HG02759 (cell line): ENCODE measurements around the gene TIFAB.

Experiments
- ATAC-seq: cut with Tn5 transposase; IDR thresholded peaks from one replicate; pipeline ENCODE4 v1.9.1; 2021; ENCODE audit warnings: mild to moderate bottlenecking, moderate library complexity; ENCODE audit not compliant: unreplicated experiment

Gene TIFAB

DNA sequence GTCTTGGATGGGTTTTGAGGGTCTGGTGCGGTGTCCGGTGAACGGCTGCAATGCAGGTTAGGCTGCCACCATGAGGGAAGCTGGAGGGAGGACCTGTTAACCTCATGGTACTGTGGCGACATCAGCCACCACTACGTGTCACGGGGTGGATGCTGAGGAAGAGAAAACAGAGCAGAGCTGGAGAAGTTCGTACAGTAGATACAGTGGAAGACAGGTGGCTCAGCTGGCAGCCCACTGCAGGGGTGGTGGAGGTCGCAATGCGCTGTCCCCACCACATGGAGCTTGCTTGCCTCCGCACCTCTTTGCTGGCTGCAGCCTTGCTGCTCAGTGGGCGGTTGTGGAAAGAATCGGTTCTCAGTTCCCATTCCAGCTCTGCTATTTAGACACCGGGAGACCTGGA lies 7.8 kb downstream of the TIFAB start:
- no peak for ATAC-seq

DNA sequence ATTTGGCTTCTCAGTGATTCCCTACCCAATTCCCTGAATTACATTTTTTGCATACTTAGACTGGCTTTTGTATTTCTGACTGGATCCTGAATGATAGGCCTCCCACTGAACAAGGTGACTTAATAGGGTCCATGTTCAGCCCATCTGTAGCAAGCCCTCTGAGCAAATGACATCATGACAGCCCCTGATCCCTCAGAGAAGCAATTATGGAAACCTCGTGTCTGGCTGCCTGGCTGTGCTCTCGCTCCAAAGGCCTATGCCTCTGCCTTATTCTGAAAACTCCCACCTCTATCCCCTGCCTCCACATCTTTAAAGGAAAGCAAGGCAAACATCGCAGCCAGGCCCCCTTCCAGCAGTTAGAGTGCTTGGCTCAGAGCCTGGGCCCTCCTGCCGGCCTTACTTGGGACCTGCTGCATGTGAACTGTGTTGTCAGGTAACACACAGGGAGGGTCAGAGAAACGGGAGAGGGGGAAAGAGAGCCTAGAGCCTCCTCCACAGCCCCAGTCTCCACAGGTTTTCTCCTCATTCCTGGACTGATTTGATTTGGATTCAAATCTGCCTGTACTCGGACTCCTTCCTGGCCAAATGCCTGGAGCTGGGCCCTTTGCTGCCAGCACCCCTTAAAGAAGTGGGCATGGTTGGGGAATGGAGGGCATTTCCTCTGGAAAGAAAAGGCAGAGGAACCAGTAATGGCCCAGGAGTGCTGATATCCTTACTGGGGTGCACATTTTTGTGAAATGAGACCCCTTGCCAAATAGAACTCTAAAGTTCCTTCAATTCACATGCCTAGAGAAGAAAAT lies 8.8 kb downstream of the TIFAB start:
- ATAC-seq = no peak

DNA sequence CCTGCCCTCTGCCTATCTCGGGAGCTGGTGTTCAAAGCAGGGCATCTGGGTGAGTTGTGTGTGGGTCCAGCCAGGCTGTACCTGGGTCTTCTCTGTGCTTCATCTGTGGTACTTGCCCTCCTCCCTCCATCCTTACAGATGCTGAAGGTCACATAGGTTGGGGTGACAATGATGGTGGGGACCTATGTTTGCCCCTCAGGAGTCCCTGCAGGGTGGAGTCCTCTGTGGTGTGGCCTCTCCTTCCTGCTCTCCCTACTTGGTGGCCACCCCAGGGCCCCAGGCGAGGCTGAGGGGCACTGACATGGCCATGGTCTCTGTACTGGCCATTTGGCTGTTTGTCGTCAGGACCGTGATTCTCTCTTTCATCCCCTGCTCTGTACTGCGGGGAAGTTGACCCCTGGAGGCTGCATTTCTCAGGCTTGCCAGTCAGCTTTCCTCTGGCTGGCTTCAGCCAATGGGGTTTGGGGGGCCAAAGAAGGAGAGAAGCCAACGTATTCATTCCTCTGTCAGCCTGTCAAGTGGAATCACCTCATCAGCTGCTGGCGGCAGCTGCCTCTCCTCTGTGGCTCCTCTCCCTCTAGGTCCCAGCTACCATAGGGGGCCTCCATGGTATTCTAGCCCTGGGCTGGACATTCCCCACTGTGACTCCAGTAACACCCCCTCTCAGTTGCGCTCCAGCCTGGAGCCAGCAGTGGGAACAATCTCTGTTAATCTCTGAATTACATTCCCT lies 9.6 kb downstream of the TIFAB start:
- no peak for ATAC-seq

DNA sequence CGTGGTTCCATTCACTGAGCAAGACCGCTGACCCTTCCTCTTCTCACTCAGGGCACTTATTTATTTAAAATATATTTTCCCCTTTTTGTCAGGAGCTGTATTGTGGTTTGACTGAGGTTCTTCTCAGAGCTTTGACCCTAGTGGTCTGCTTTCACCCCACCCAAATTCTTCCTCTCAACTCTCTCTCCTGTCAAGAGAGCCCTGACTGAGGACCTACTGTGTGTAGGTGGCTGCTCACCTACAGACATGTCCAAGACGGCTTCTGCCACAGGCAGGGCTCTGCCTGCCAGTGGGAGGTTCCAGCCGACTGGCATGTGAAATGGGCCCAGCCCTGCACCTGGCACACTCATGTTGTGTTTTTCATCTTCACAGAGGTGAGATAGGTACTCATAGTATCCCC lies 10.2 kb downstream of the TIFAB start:
- ATAC-seq = no peak

DNA sequence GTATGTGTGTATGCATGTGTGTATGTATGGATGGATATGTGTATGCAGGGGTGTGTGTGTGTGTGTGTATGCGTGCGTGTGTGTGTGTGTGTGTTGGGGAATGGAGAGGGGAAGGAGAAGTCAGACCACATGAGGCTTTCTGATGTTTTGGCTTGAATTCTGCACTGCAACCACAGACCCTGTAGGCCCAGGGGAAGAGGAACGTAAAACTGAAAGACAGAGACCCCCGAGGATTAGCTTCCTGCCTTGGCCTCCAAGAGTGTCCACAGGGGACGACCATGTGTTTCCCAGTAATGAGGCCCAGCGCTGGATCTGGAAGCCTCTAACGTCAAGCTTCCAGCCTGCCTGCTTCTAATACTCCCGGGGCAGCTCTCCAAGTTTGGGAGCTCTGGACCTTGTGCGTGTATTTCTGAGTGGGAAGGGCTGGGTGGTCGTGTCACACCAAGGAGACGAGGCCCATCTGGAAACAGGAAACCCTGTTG lies 10.8 kb downstream of the TIFAB start:
- no peak for ATAC-seq

DNA sequence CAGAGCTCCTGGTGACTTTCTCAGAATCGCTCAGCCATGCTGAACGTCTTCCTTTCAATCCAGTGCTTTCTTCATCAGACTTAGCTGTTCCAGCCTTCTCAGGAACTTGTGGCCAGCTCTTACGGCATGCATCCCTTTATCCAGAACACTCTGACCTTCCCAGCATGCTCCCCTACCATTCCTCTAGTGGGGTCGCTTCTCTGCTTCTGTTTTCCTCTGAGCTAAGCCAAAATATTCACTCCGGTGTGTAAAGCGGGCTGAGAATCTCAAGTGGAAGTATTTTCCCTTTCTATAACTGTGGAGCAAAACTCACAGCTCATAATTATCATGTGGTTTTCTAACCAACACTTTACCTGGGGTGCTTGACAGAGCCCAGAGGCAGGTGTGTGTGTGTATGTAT lies 11.2 kb downstream of the TIFAB start:
- ATAC-seq = no peak

DNA sequence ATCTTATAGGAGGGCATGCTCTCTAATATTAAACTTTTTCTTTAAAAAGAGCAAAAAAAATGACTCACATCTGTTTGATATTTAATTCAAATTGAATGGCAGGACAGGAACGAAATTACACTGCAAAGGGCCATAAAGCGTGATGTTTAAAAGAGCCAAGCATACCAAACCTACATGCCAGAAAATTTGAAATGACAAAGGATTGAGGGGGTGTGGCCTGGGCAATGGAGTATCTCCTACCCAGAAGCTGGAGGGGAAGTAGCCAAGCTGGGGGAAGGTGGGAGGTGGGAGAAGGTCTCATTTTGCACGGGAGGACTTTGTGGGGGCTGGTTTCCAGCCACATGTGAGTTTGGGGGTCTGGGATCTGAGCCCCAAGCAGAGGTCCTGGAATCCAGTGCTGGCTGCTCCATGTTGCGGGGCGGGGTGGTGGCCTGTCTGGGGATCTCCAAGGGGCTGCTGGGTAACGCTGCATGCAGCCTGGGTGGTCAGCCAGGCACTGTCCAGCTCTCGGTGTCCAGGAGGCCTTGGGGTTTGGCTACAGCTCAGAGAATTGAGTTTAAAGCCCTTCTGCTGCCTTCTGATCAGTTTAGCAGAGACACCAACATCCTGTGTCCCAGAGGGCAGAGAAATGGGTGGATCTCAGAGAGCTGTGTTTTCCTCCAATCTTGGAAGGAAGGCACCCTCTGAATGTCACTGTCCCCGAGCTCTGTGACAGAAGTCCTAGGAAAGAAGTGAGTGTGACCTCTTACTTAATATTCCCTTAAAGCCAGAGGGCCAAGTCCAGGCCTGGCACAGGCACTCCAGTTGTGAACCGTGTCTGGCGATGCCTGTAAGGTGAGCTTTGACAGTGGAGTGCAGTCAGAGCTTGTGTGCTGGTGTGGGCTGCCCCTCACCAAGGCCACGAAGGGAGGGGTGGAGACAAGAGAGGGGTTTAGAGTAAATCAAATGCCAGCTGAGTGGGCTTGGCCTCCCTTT lies 12.6 kb downstream of the TIFAB start:
- ATAC-seq = no peak

DNA sequence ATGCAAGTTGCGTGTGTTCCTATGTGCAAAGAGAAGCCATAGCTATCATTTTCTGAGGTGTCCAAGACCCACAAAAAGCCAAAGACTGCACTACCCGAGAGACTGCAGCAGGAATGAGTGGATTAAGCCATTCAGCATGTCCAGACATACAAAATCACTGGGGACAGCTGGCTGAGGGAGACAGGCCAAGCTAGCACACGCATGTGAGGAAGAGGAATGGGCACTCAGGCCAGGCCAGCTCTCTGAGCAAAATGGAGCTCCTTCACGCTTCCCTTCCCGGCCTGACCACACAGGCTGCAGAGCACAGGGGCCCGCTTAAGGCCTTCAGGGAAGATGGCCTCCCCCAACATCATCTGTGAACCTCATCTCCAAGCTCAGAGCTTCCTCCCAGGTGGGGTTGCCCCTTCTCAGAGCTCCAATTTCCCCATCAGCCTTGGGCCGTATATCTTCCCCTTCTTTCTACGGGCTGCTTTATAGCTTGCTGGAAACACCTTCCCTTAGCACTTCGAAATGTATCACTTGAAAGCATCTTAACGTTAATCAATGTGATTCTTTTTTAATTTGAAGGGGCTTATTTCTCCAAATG lies 13.4 kb downstream of the TIFAB start:
- no peak for ATAC-seq

DNA sequence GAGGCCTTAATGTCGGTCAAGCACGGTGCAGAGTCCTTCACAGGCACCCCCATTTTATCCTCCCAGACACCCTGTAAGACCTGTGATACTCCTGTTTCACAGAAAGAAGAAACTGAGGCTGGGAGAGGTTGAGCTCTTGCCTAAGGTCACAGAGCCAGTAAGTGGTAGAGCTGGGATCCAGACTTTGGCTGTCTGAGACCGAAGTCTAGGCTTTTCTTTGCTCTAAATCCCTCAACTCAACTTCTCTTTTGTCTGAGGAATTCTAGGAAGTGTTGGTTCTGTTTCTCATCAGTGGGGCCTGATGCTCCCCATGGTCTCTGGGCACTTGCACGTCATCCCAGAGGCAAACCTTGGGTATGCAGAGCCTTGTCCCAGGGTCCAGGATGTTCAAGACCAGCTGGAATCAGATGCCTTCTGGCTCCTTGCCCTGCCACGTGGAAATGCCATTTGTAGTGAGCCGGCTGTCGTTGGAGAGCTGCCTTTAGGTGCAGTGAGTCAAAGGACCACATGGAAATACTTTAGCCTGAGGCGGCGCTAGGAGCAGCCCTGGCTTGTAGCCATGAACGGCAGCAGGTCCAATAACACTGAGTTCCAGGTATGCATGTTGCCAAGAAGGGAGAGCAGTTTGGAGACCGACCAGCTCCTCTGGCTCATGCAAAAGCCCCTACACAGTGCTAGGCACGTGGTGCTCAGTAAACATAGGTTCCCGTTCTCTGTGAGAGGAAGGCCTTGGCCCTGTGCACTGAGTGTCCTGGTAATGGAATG lies 14.2 kb downstream of the TIFAB start:
- ATAC-seq = no peak

DNA sequence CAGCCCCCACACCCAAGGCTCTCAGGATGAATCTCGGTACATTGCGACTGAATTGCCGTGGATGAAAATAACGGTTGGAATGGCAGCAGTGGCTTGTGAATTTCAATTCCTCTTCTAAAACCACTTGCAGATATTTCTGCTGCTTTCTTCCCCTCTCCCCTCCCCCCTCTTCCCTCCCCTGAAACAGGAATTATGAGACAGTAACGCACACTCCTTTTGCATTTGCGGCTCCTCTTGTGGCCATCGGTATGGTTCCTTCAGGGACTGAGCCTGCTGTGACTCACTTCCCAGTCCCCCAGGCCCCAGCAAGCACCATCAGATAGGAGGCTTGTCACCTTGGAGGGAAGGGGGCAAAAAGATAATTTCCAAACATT lies 14.7 kb downstream of the TIFAB start:
- ATAC-seq = no peak

DNA sequence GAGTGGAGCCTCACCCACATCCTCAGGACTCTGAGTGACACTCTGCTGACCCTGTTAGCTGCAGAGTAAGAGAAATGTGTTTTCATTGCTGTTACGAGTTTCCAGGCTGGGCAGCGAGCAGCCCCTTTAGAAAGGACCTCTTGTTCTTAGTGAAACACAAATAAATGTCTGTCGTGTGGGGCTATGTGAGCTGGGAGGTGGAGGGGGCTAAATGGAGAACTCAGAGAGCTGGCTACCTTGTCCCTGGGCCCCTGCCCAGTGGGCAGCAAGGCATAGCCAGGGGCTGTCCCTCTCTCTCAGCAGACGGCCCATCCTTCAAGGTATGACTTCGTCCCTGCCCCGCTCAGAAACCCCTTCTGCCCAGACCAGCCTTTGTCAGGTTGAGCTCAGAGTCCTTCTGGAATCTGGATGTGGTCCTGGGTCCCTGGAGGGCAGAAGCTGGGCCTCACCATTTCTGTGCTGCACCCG lies 15.2 kb downstream of the TIFAB start:
- ATAC-seq = no peak

DNA sequence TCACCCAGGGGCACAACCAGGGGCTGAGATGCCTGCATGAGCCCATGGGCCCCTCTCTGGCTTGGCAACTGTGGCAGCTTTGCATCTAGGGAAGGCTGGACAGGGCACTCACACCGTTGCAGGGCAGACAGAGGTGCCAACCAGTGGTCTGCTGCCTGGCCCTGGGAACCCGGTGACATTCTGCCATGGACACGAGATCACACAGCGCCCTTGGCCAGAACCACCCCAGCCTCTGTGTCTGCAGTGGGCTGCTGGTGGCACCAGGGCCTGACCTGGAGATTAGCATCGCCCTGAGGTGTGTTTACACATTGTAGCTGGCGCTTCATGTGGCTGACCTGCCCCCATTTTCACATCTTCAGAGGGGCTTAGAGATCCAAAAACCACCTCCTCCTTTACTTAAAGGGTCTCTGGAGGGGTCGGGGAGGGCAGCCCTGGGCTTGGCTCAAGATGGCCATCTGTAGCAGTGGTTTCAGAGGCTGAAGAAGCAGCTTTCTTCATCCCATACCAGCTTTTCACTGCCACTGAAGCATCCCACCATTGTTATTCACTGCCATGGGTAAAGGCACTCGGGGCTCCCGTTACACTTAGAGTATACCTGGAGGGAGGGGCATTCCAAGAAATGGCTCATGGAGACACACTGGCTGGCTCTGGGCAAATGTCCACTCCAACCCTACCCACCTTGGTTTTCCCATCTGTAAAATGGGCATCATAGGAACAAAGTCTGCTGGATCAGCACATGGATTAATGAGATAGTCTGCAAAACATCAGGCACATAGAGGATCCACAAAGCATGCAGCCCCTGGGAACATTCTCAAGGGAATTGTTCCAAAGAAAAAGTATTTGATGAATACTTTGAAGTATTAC lies 16.5 kb downstream of the TIFAB start:
- no peak for ATAC-seq

DNA sequence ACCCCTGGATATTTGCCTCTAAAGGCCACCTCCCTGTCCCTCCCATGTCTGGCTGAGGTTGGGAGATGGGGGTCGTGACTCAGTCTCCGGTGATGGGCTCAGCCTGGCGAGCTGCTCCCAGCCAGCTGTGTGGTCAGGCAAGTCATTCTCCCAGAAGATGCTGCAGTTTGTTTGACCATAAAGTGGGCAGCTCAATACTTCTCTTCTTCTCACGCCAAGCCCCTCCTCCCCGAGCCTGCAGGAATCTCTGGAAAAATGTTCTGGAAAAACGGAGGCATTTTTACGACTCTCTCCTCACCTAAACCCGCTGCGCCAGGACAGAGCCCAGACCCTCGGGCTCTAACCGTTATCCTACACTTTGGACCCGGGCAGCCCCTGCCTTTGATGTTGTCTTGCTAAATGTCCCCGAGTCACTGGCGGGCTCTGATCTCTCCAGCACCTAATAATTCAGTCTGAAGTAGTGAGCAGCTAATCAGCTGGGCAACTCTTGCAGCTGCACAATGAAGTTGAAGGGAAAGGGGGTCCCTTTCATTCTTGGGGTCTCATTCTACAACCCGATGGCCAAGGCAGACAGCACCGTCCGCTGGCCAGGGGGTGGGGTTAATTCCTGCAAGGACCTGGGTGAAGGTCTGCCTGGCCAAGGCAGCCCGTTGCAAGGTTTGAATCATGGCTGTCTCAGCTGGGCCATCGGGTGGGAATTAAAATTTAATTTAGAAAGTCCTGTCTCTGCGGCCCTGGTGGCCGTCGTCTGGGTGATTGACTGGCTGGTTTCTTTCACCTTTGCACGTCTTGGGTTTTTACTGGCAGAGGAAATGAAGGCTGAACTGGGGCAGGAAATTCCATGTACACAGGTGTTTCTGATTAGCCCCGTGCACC lies 17.3 kb downstream of the TIFAB start:
- no peak for ATAC-seq

DNA sequence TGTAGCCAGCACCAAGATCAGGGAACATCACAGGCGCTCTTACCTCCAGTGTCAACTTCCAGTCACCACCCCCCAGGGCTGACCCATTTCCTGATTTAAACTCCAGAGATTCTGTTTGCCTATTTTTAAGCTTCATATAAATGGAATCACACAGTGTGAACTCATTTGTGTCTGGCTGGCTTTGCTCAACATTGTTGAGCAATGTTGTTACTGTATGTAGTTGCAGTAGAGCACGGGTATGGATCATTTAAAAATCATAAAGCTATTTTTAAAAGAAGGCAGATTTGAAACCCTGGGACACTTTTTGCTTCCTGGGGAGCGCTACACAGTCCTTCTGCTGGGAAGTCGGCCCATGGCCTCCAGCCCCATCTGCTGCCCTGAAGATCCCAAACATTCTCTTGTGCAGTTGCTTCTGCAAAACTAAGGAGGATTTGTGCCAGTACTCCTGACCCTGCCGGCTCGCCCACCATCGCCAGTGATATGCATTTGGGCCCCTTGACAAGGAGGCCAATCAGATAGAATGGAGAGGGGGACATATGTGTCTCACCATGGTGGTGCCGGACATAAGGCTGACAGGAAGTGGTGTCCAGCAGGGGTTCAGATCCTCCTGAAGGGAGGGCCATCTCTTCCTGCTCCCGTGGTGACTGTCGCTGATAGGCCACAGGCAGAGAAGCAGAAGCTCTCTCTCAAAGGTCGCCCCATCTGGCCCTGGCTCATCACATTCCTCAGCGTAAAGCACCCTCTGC lies 18.3 kb downstream of the TIFAB start:
- no peak for ATAC-seq

DNA sequence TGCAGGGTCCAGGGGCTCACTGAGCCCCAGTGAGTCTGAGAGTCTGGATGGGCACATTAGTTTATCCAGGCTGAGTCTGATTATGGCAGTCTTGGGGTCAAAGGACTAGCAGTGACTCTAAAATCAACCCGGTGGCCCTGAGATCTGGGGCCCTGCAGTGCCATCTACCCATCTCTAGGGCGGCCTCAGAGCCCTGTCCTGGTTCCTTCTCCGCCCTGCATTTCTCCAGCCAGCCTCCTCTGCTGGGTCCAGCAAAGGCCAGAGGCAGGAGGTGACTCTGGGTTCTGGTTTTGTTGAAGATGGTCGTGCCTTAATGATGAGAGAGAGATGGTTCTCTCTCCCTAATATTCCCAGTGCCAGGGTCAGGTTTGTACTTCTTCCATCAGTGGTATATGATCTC lies 20.0 kb downstream of the TIFAB start:
- no peak for ATAC-seq

DNA sequence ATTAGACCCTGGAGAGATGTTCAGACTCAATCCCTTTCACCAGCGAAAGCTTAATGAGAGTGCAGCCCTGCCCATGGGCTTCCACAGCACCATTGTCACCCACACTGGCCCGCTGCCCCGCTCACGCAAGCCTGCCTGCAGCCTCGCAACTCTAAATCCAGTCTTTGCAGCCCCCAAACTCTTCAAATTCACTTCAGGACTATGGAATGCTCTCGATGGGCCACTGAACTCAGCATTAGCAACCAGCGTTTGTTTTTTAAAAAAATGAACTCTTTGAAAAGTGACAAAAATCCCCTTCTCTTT lies 22.1 kb downstream of the TIFAB start:
- ATAC-seq = no peak

DNA sequence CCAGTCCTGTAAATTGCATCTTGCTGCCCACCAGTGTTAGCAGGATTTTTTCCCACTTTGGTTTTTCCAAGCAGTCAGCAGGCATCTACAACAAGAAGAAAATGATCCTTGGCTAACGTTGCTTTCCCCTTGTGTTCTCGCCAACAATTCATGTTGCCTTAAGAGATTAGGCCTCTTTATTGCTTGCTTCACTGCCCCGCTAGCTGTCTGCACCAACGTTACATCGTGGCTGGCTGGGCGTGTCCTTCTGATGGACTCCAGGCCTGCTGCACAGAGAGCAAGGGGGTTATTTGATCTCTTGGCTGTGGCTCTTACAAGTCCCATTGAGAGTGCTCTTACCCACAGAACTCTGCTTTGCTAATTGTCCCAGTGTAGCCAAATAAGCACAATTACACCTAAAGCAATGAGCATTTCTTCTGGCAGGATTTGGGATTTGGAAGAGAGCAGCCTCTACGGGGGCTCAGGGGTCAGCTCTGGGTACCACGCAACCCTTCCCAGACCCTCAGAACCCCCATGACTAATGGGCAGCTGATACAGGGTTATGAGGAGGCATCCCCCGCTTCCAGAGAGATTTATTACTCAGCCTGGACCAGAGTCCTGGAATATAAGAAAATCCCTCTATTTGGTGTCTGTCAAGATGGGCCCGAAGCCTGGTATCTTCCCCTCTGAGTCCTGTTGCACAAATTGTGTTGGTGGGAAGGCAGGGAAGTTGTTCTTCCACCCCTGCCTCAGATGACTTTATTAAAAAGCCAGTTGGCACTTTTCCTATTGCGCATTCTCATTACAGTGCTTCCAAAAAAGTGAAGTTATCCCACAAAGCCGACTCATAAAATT lies 22.6 kb downstream of the TIFAB start:
- no peak for ATAC-seq
